ENCODE data around the gene OR5A1. TPM values are rescaled to one million over a fixed set of nuclear protein-coding genes. Genes with fewer than 3 reads are reported as not detected.

The OR5A1 gene
- total RNA-seq, 1 experiment from 2014 or later: not detected

- no peak overlapping the region for H2AFZ ChIP-seq
- DNase-seq: no peak
- H3K4me2 ChIP-seq: no peak overlapping the region
- no peaks in the 10 kb centered on the region for H3K36me3 ChIP-seq (ENCODE audit: low read depth)
- no peaks in the 10 kb centered on the region for H3K9me2 ChIP-seq (ENCODE audit: insufficient read depth)
- TF ChIP-seq EZH2 (IDR thresholded peaks at IDR 0.05; ENCODE audit: low read depth) (no peak), CTCF (conservative IDR thresholded peaks at IDR 0.05) (no peak)
- no peak overlapping the region for H3K4me3 ChIP-seq
- intact Hi-C loops (cut with micrococcal nuclease; ENCODE audit: unreplicated experiment): no loop called here
- ChIA-PET CTCF (no interaction called here), POLR2A (ENCODE audit: unreplicated experiment) (no interaction called here)
- H3K79me2 ChIP-seq (ENCODE audit: low read depth): no peaks in the 10 kb centered on the region
- H3K9me3 ChIP-seq (ENCODE audit: insufficient read depth, low read depth): no peaks in the 10 kb centered on the region
- H3F3A ChIP-seq (ENCODE audit: insufficient read depth, low read depth): no peaks in the 10 kb centered on the region
- no TSS peak for BruUV-seq (replicated peaks)
- no peaks in the 10 kb centered on the region for H3K4me1 ChIP-seq (replicated peaks; ENCODE audit: insufficient read depth)
- H4K20me1 ChIP-seq (ENCODE audit: insufficient read depth): no peaks in the 10 kb centered on the region
- H3K27me3 ChIP-seq (ENCODE audit: insufficient read depth, low read depth): peaks cover 31% of the 10 kb centered on the region
- H3K27ac ChIP-seq: no peak overlapping the region
These were observed 43.6 kb downstream of the OR5A1 start for GRCh38 chr11:59479906-59480305.

GRCh38 chr11:59480359-59480758 is 44.1 kb downstream of the OR5A1 start:
- H3K27me3 ChIP-seq (ENCODE audit: insufficient read depth, low read depth): peaks cover 27% of the 10 kb centered on the region
- no peaks in the 10 kb centered on the region for H3K36me3 ChIP-seq (ENCODE audit: low read depth)
- no peak overlapping the region for H2AFZ ChIP-seq
- no peak overlapping the region for H3K4me2 ChIP-seq
- no peaks in the 10 kb centered on the region for H3K4me1 ChIP-seq (replicated peaks; ENCODE audit: insufficient read depth)
- ChIA-PET POLR2A (ENCODE audit: unreplicated experiment) (no interaction called here), CTCF (no interaction called here)
- DNase-seq: no peak
- BruUV-seq (replicated peaks): no TSS peak
- TF ChIP-seq EZH2 (IDR thresholded peaks at IDR 0.05; ENCODE audit: low read depth) (no peak), CTCF (conservative IDR thresholded peaks at IDR 0.05) (no peak)
- no peak overlapping the region for H3K4me3 ChIP-seq
- no peaks in the 10 kb centered on the region for H3K9me2 ChIP-seq (ENCODE audit: insufficient read depth)
- H3K9me3 ChIP-seq (ENCODE audit: insufficient read depth, low read depth): no peaks in the 10 kb centered on the region
- no peaks in the 10 kb centered on the region for H3K79me2 ChIP-seq (ENCODE audit: low read depth)
- intact Hi-C loops (cut with micrococcal nuclease; ENCODE audit: unreplicated experiment): no loop called here
- H4K20me1 ChIP-seq (ENCODE audit: insufficient read depth): no peaks in the 10 kb centered on the region
- no peaks in the 10 kb centered on the region for H3F3A ChIP-seq (ENCODE audit: insufficient read depth, low read depth)
- no peak overlapping the region for H3K27ac ChIP-seq

Other genes starting within 250 kb of the OR5A1 start
- gene MPEG1, start 223.5 kb upstream of the OR5A1 start, total RNA-seq (2021): not detected in 2 replicates
- gene OR5AN1, start 77.6 kb upstream of the OR5A1 start, total RNA-seq (2021): not detected in 2 replicates
- gene OR5A2, start 10.1 kb upstream of the OR5A1 start, total RNA-seq (2021): not detected in 2 replicates
- not detected in 2 replicates for gene OR4D6, start 20.5 kb downstream of the OR5A1 start, total RNA-seq (2021)
- gene OR4D10, start 36.8 kb downstream of the OR5A1 start, total RNA-seq (2021): not detected in 2 replicates
- not detected in 2 replicates for gene OR4D11, start 67.1 kb downstream of the OR5A1 start, total RNA-seq (2021)
- gene OR4D9, start 75.1 kb downstream of the OR5A1 start, total RNA-seq (2021): not detected in 2 replicates
- 40.4 and 49.7 TPM in 2 replicates for gene OSBP, start 179.3 kb downstream of the OR5A1 start, total RNA-seq (2021)
- gene PATL1, start 232.6 kb downstream of the OR5A1 start, total RNA-seq (2021): 33.5 and 55.0 TPM in 2 replicates